HEK293T (cell line): Measurements from ENCODE around the gene RABGAP1L.

Experiments
- BHLHE40 ChIP-seq: fragments of 450-650 bp; IDR thresholded peaks from 2 replicates; pipeline ENCODE4 v1.6.1; 2016; ENCODE audit warnings: mild to moderate bottlenecking, moderate library complexity, borderline replicate concordance
- CTBP1 ChIP-seq: fragments of 450-650 bp; IDR thresholded peaks from 2 replicates; pipeline ENCODE4 v1.6.1; 2016; ENCODE audit warnings: borderline replicate concordance
- ELF4 ChIP-seq: fragments of 450-650 bp; IDR thresholded peaks from 2 replicates; pipeline ENCODE4 v1.6.1; 2017; ENCODE audit warnings: antibody characterized with exemption
- FOXA1 ChIP-seq: fragments of 450-650 bp; IDR thresholded peaks from 2 replicates; pipeline ENCODE4 v1.6.1; 2016; ENCODE audit warnings: mild to moderate bottlenecking
- FOXK2 ChIP-seq: fragments of 450-650 bp; IDR thresholded peaks from 2 replicates; pipeline ENCODE4 v1.6.1; 2016; ENCODE audit warnings: mild to moderate bottlenecking
- FOXM1 ChIP-seq: fragments of 450-650 bp; IDR thresholded peaks from 2 replicates; pipeline ENCODE4 v1.6.1; 2017; ENCODE audit warnings: mild to moderate bottlenecking, borderline replicate concordance
- HDGF ChIP-seq: fragments of 450-650 bp; IDR thresholded peaks from 2 replicates; pipeline ENCODE4 v1.6.1; 2017; ENCODE audit warnings: antibody characterized with exemption, borderline replicate concordance
- L3MBTL2 ChIP-seq: fragments of 450-650 bp; conservative IDR thresholded peaks from 2 replicates; pipeline ENCODE4 v1.6.1; 2016; ENCODE audit warnings: mild to moderate bottlenecking
- LEF1 ChIP-seq: fragments of 450-650 bp; IDR thresholded peaks from 2 replicates; pipeline ENCODE4 v1.6.1; 2017; ENCODE audit warnings: mild to moderate bottlenecking, borderline replicate concordance
- NFRKB ChIP-seq: fragments of 450-650 bp; IDR thresholded peaks from 2 replicates; pipeline ENCODE4 v1.6.1; 2016; ENCODE audit warnings: mild to moderate bottlenecking, moderate library complexity
- SP1 ChIP-seq: fragments of 450-650 bp; IDR thresholded peaks from 2 replicates; pipeline ENCODE4 v1.6.1; 2017
- SUZ12 ChIP-seq: fragments of 450-650 bp; IDR thresholded peaks from 2 replicates; pipeline ENCODE4 v1.6.1; 2016; ENCODE audit warnings: mild to moderate bottlenecking
- TARDBP ChIP-seq: fragments of 450-650 bp; IDR thresholded peaks from 2 replicates; pipeline ENCODE4 v1.6.1; 2016
- ZNF384 ChIP-seq: fragments of 450-650 bp; IDR thresholded peaks from 2 replicates; pipeline ENCODE4 v1.6.1; 2016

- TF ChIP-seq BHLHE40 (no peak), LEF1 (no peak), SP1 (no peak), FOXK2 (no peak), SUZ12 (no peak), ZNF384 (no peak), NFRKB (no peak), ELF4 (no peak), FOXA1 (no peak), TARDBP (no peak), HDGF (no peak), FOXM1 (no peak), L3MBTL2 (no peak), CTBP1 (no peak)
Measured at GRCh38 chr1:174165471-174166137, 6.3 kb downstream of the RABGAP1L start.
